A204.1 (cell line): ENCODE results near the gene LPIN2.
"Not testable (repeated sequence)": the region's sequence is repeated elsewhere in the genome, so short reads cannot be mapped to it uniquely, and the experiment has no call there.

Experiments used
- FAIRE-seq: peaks from 2 replicates; lab custom pipeline; 2012; peaks lifted over from hg19 to GRCh38; lab: Jason Lieb, UNC

Gene LPIN2

DNA sequence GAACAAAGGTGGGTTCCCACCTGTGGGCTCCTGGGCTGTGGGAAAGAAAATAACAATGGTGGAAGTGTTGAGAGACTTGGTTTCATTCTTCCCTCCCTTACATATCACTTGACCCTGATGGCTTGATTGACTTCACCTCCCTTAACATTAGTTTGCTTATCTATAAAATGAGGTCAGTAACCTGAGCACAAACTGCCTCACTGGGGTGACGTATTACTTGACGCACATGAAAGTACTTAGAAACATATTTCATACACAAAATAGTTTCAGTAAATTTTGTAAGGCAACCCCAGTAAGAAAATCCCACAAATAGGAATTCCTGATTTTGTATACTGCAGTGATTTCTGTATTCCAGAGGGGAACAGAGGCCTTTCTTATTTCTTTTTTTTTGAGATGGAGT, 29.4 kb upstream of the LPIN2 start:
- FAIRE-seq = no peak

DNA sequence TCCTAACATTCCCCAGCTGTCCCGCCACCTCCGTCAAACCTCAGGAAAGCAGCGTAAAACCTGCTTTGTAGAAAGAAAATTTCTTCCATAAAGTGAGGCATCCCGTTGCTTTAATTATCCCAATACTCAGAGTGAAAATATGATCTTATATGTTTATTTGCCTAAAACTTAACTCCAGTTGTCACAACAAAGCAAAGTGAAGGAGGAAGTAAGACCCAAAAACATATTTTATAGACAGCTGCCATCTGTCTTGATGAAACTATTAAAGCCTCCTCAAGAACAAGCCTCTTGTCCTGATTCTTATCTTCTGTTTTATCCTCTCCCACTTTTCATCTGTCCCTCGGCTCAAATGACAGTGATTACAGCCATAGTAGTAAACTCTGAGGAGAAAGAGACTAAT, 28.9 kb upstream of the LPIN2 start:
- no peak for FAIRE-seq

DNA sequence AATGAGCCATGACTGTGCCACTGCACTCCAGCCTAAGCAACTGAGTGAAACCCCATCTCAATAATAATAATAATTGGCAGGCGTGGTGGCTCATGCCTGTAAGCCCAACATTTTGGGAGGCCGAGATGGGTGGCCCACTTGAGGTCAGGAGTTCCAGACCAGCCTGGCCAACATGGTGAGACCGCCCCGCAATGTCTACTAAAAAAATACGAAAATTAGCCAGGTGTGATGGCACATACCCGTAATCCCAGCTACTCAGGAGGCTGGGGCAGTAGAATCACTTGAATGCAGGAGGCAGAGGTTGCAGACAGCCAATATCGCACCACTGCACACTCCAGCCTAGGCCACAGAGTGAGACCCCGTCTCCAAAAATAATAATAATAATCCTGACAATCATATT, 27.9 kb upstream of the LPIN2 start:
- no peak for FAIRE-seq

DNA sequence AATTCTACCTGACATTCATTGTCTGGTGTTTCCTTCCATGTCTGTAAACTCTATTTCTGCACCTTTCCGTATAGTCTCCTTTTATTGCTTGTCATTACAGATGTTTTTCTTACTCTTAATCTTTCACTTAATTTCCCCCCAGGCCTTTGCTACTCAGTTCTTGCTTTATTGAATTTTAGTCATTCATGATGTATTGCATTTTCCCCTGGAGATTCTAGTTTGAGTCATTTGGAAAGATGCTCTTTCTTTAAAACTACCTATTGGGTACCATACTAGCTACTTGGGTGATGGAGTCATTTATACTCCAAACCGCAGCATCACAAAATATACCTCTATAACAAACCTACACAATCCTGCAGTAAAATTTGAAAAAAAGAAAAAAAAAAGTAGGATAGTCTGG, 27.2 kb upstream of the LPIN2 start:
- FAIRE-seq = no peak

DNA sequence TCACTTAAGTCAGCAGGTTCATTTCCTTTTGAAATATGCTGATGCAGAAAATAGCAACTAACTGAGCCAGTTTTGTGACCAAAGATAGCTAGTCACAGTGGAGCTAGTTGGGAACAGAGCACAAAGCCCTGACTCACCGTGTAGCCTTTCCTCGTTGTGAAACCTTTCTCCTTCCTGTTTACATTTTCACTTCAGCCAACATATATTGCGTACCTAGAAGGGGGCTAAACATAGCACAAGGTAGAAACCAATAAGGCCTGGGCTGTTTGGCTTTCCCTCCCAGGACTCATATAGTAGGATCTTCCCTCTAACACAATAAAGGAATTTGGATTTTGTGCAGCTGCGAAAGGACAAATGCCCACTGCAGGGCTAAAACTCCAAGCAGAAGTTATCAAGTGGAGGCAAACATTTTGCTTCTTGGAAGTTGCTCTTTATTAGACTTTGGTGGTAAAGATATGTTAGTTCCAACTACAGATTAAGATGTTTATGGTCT, 24.5 kb upstream of the LPIN2 start:
- FAIRE-seq = no peak

DNA sequence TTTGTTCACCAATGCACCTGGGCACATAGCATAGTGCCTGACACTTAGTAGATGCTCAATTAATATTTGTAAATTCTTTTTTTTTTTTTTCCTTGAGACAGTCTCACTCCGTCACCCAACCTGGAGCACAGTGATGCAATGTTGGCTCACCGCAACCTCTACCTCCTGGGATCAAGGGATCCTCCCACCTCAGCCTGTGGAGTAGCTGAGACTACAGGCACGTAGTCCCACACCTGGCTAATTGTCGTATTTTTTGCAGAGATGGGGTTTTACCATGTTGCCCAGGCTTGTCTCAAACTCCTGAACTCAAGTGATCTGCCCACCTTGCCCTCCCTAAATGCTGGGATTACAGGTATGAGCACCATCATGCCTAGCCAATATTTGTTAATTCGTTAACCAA, 23.2 kb upstream of the LPIN2 start:
- no peak for FAIRE-seq

DNA sequence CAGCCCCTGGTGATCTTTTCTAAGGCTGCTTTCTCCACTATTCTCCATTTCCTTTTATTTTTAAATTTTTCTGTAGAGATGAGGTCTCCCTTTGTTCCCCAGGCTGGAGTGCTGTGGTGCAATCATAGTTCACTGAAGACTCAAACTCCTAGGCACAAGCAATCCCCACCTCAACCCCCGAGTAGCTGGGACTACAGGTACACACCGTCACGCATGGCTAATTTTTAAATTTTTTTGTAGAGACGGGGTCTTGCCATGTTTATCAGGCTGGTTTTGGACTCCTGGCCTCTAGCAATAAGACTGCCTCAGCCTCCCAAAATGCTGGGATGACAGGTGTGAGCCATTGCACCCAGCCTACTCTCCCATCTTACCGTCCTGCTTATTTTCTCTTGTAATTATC, 22.7 kb upstream of the LPIN2 start:
- no peak for FAIRE-seq

DNA sequence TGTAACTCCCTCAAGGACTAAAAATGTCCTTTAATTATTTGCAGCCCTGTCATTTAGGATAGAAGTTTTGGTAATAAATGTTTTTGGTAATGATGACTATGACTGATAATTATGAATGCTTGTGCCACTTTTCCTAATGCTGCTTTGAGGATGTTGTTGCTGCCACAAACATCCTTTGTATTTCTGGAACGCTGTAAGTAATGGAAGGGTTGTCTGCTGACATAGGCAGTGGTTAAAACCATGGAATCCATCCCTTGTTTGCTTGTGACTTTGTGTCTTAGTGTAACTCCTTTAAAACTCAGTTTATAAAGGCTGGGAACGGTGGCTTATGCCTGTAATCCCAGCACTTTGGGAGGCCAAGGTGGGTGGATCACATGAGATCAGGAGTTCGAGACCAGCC, 19.8 kb upstream of the LPIN2 start:
- FAIRE-seq = no peak

DNA sequence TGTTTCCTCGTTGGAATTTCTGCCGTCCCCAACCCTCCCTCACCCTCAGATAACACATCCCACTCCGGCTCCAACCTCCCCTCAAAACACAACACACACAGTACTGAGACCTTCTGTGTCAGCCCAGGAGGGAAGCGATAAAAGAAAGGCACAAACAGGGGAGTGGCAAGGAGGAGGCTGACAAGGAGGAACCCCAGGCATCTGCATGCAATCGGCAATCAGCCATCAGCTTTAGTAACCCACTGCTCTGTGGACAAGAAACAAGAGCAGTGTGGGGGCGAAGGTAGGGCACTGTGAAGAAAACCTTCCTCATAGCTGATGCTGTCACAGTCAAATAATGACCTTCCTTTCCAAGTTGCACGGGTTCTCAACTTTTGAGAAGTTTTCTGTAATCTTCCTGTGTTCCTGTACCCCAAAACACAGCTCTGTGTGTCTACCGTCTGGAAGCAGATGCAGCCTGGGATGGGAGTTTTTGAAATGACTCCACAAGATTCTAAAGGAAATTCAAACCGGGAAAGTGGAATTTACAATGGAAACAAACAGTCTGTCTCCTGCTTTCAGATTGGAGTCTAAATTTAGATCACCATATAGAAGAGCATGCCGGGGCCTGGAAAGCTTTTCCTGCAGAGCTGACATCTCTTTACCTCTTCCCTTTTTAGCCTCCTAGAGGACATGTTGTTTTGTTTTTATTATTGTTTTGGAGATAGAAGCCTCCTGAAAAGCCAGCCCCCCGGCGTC, 16.4 kb upstream of the LPIN2 start:
- FAIRE-seq = no peak

DNA sequence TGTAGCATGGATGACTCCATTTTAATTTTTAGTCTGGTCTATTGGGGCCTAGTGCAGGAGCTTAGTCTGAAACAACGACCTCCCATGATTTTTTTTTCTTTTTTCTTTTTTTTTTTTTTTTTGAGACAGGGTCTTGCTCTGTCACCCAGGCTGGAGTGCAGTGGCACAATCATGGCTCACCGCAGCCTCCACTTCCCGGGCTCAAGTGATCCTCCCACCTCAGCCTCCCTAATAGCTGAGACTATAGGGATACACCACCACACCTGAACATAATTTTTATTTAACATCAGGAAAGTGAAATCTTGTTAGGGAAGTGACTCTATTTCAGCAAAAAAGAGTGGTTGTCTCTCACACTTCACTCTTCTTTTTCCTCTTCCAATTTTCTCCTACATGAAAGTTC, 15.2 kb upstream of the LPIN2 start:
- not testable (repeated sequence) for FAIRE-seq

DNA sequence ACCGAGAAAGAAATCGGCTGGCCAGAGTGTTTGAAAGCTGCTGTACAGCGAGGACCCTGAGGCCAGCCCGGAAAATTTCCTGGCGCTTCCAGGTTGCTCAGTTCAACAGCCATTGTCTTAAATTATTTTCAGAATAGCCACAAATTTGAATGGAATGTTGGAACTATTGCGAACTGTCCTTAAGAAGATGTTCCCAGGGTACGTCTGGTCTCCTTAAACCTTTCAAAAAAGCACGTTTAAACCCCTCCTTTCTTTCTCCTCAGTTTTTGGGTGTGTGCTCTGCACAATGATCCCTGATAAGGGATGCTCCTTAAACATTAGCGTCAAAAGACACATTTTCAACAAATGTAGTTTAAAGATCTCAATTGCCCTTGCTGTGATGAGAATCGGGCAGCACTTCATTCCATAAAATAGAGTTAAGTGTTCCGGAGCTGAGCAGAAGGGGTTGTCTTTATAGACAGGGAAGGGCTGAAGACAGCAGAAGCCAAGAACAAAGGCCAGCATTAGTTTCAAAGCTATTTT, 14.5 kb upstream of the LPIN2 start:
- no peak for FAIRE-seq

DNA sequence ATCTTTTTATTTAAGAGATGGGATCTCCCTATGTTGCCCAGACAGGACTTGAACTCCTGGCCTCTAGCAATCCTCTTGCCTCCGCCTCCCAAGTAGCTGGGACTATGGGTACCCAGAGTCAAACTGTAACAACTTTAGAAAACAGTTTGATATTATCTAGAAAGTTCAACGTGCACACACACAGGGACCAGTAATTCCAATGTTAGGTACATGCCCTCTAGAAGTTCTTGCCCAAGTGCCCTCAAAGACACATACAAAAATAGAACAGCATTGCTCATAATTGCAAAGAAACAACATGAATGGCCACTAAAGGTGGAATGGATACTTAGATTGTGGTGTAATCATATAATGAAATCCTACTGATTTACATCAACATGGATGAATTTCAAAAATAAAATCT, 12.6 kb upstream of the LPIN2 start:
- FAIRE-seq = no peak

DNA sequence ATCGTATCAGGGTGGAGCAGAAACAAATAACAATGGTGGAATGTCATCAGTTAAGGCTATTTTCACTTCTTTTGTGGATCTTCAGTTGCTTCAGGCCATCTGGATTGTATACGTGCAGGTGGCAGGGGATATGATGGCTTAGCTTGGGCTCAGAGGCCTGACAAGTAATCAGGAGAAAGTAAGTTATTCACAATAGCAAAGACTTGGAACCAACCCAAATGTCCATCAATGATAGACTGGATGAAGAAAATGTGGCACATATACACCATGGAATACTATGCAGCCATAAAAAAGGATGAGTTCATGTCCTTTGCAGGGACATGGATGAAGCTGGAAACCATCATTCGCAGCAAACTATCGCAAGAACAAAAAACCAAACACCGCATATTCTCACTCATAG, 10.7 kb upstream of the LPIN2 start:
- FAIRE-seq = not testable (repeated sequence)

DNA sequence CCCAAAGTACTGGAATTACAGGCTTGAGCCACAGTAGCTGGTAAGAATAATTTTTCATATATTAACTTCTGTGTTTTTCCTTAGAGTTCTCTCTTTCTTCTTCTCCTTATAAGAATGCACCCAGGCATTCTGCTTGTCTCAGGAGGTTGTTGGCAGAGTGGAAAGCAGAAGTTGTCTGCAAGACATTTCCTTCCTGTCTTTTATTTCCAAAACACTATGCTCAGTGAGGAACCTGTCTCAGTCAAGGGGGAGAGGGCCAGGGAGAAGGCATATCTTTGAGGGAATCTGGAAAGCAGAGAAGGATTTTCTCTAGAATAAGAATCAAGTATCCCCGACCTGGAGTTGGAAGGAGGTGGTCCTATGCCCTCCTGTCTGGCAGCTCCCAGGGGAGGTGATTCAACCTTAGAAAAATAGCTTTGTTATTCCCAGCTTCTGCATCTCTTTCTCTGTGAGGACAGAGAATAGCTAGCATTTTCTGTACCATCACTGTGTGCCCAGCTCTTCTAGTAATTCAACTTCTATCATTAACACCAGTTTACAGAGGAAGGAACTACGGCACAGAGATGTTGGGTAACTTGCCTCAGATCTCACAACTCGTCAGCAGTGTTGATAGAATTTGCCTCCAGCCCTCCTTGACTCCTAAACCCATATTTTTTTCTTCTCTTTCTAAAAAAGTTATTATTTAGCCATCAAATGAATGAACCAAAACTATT, 3.8 kb upstream of the LPIN2 start:
- FAIRE-seq = no peak

DNA sequence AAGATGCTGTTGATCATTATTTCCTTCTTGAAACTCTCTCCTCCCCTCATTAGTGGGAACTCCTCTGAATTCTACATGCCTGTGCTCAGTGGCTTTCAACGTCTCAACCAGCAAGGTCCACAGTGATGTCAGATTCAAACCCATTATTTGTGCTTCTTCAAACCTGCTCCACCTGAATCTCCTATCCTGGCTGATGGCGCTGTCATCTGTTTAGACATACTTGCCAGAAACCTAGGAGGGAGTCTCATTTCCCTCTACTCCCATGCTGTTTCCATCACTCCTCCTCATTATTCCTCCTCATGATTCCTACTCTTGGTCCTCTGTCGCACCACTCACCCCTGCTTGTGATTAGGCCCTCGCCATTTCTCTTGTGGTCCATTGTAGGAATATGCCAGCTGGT, 2.9 kb upstream of the LPIN2 start:
- FAIRE-seq = no peak

DNA sequence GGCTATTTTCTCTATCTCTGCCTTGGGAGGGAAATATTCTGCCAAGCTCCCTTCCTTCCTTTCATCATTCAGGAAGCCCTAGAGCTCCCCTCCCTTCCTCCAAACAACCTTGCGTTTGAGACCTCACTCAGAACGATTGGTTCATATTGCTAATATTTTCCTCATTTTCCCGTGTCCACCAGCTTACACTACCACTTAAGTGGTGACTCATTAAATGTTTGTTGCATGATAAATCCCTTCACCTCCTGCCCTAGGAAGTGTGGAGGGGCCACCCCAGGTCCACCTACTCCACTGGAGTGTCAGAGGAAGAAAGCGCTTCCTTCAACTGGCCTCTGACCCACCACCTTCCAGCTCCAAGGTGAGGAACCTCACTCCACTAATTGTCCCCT, 2.3 kb upstream of the LPIN2 start:
- FAIRE-seq = no peak

DNA sequence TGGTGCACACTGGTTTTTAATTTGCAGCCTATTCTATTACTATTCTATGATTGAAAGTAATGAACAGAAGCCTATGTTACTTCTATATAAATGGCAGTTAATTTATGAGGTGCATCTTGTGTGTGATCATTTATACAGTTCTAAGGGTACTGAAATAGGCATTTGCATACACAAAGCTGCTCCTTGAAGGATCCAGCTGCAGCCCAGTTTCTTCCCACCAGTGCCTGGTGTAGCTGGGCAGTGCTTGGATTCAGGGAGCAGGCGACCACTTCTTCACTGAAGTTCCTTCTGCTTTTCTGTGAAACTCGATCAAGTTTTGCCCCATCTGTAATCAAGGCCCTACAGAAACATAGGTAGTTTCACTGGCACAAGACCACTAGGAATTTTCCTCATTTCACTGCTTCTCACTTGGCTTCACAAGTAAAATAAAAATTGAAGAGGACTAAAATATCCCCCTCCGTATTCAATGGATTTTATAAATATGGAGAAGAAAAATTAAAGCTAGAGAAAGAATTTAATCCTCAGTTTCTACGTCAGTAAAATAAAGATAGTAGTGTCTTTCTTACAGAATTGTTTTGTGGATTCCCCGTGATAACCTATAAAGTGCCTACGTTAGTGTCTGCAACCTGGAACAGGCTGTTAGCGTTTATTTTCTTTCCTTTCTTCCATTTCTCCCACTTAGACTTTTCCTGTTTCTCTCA, 1.7 kb upstream of the LPIN2 start:
- FAIRE-seq = no peak

DNA sequence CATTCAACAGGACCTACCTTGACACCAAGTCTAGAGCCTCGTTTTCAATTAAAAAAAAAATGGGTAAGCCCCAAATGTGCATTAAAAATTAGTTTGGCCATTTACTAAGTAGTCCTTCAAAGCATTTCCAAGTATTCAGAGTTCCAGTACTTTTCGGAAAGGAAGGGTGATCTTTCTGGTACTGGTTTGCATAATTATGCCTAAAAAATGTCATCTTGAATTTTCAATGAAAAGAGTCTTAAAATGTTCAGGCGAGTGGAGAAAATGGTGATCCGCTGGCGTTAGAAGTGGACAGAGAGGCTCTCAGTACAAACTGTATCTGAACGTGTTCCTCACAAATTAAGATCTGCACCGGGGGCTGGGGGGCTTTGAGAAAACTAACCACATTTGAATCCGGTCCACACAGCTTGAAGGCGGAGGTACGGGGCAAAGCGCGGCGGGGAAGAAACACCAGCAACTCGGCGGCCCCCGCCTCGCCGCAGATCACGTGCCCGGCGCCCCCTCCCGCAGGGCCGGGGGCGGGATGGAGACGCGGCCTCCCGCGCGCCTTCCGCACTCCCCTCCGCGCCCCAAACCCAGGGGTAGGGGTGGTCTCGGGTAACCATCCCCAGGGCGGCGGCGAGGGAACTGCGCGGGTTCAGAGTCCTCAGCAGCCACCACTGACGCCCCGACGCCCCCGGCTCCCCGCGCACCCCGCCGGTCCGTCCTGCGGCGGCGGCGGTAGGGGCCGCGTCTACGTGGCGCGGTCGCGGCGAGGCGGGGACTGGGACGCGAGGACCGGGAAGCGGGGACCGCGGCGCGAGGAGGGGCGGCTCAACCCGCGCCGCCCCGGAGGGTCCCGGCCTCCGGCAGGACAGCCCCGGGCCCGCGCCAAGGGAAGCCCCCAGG, 564 bp downstream of the LPIN2 start:
- FAIRE-seq = no peak

DNA sequence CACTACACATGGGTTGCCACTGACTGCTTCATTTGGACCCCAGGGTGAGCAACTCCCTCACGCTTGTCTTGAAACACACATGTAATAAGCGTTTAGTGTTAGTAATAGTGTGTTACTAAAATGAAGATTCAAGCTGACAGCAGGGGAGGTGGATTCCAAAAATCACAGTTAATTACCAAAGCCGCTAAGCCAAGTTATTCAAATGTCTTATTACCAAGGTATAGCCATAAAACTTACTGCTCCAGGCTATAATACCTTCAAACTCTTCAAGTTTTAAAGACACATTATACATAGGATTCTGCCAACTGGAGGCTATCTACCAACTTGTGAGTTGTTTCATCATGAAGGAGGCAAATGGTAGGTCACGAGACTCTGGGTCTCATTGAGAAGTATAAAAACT, 2.9 kb downstream of the LPIN2 start:
- no peak for FAIRE-seq

DNA sequence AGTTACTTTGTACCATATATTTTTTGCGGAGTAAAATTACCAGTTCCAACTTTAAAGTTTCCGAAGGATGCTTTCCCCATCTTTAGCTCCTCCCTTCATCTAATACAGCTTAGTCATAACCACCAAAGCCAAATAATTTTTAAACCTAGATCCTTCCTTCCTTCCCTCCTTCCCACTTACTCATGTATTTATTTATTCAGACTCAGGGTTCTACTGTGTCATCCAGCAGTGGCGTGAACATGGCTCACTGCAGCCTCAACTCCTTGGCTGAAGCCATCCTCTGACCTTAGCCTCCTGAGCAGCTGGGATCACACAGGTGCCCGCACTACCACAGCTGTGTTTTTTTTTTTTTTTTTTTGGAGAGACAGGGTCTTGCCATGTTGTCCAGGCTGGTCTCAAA, 4.4 kb downstream of the LPIN2 start:
- no peak for FAIRE-seq

DNA sequence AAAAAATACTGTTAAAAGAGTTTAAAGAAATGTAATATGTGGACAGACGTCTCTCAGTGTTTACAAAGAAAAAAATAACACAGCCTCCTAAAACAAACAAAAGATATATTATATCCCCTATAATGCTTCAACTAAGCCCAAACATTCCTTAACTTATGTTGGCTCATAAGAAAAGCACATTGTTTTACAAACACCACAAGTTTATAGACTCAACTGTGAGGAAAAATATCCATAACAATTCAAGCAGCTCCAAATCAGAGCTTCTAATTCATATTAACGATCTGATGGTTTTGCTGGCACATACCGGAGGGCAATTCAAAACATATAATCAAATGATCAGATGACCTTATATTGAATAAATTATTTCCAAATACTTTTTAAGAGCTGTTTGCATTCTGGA, 5.5 kb downstream of the LPIN2 start:
- FAIRE-seq = no peak

DNA sequence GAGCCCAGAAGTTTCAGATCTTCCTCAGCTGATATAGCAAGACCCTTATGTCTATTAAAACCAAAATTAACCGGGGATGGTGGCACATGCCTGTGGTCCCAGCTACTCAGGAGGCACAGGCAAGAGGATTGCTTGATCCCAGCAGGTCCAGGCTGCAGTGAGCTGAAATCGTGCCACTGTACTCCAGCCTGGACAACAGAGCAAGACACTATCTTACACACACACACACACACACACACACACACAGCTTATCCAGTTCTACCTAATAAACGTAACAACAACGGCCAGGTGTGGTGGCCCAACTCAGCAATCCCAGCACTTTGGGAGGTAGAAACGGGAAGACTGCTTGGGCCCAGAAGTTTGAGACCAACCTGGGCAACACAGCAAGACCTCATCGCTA, 7.5 kb downstream of the LPIN2 start:
- no peak for FAIRE-seq
